Measurements from ENCODE around the gene FUBP1. TPM values are rescaled to one million over a fixed set of nuclear protein-coding genes. Genes with fewer than 3 reads are reported as not detected.
A peak's percentile ranks its signal among the peaks of the same experiment; 100 is the strongest.

The FUBP1 gene
- total and polyA plus RNA-seq, 2 donors (not counting 3 experiments of a cell fraction or from before 2014, with no cell fraction given) = 112 to 166 TPM

DNA sequence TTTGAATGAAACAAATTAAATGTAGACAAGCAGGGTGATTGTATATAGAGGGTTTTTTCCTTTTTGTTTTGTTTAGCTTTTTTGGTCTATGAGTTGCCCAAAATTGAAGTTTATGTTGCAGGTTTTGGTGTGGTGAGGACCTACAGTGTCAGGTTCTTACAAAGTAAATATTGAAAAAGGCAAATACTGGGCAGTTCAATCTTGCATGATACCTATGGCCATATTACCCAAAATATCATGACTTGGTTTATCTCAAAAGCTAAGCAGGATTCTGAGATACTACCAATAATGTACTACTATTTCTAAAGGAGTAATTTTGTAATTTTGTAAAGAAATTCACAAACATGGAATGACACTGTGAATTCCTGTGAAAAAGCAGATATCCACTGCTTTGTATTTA lies 27.6 kb upstream of the FUBP1 start:
- H2AFZ ChIP-seq (ENCODE audit: low read depth, low read length) = no peak overlapping the region
- ChIA-PET POLR2A (interaction anchor here (2.2 to 3.9 kb wide), 3 partner anchors 26 to 96 kb away, joined by 5 to 122 read pairs (median 43); partner anchors contain the start of gene FUBP1), CTCF (interaction anchor here (0.7 to 15.7 kb wide), 5 partner anchors 25 to 108 kb away, joined by 3 to 250 read pairs (median 16); no protein-coding TSS in a partner anchor)
- FAIRE-seq (no peak), DNase-seq (ENCODE audit: low read depth, low spot score) (peak; percentile 27)
- peaks cover 45% of the 10 kb centered on the region for H3K4me1 ChIP-seq (ENCODE audit: control insufficient read depth, extremely low read depth, insufficient read depth, low read length)
- no TSS peak for BruUV-seq (replicated peaks)
- H3K9me1 ChIP-seq (replicated peaks; ENCODE audit: control insufficient read depth, extremely low read depth, insufficient read depth, low read length) = peaks cover 3% of the 10 kb centered on the region
- no peaks in the 10 kb centered on the region for H3K27me3 ChIP-seq (ENCODE audit: control insufficient read depth in 2 of 2, insufficient read depth in 2 of 2, low read length in 2 of 2)
- peak overlapping the region; percentile 69 to 99 (median 98) for H3K4me3 ChIP-seq (replicated peaks in 1 of 3; ENCODE audit: insufficient read depth in 1 of 3, low read depth in 1 of 3, low read length in 3 of 3)
- dilution Hi-C loops (cut with MboI; ENCODE audit: extremely low pct_ligation_motif_present, low sequenced_read_pairs) (no loop called here), intact Hi-C loops (cut with micrococcal nuclease) (no loop called here)
- peaks cover 0 to 5% of the 10 kb centered on the region in 2 experiments for H3K36me3 ChIP-seq (ENCODE audit: control insufficient read depth in 2 of 2, extremely low read depth in 1 of 2, insufficient read depth in 2 of 2, low read length in 2 of 2)
- H3K79me2 ChIP-seq (ENCODE audit: control insufficient read depth, insufficient read depth, low read length) = peaks cover 70% of the 10 kb centered on the region
- H3K4me2 ChIP-seq (ENCODE audit: insufficient read depth, low read length) = peak overlapping the region; percentile 100
- peak overlapping the region; percentile 82 for H3K27ac ChIP-seq (ENCODE audit: insufficient read depth, low read depth, low read length)
- TF ChIP-seq EZH2 (IDR thresholded peaks at IDR 0.05; ENCODE audit: borderline replicate concordance, low read depth, low read length, severe bottlenecking) (no peak), JUN (IDR thresholded peaks at IDR 0.05; ENCODE audit: borderline replicate concordance, insufficient read depth, insufficient read length, low read depth) (no peak), GATA2 (IDR thresholded peaks at IDR 0.05; ENCODE audit: insufficient read depth, insufficient read length, low read depth, low read length) (no peak), FOS (IDR thresholded peaks at IDR 0.05; ENCODE audit: borderline replicate concordance, insufficient read depth, low read length) (no peak), POLR2AphosphoS5 (IDR thresholded peaks at IDR 0.05; ENCODE audit: insufficient read depth, low read depth, low read length) (no peak), MYC (IDR thresholded peaks at IDR 0.05; ENCODE audit: low read depth, low read length) (no peak), POLR2A (IDR thresholded peaks at IDR 0.05; ENCODE audit: low read depth, low read length) (no peak)
- TF ChIP-seq, protein P1, sequence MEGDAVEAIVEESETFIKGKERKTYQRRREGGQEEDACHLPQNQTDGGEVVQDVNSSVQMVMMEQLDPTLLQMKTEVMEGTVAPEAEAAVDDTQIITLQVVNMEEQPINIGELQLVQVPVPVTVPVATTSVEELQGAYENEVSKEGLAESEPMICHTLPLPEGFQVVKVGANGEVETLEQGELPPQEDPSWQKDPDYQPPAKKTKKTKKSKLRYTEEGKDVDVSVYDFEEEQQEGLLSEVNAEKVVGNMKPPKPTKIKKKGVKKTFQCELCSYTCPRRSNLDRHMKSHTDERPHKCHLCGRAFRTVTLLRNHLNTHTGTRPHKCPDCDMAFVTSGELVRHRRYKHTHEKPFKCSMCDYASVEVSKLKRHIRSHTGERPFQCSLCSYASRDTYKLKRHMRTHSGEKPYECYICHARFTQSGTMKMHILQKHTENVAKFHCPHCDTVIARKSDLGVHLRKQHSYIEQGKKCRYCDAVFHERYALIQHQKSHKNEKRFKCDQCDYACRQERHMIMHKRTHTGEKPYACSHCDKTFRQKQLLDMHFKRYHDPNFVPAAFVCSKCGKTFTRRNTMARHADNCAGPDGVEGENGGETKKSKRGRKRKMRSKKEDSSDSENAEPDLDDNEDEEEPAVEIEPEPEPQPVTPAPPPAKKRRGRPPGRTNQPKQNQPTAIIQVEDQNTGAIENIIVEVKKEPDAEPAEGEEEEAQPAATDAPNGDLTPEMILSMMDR (IDR thresholded peaks at IDR 0.05; ENCODE audit: extremely low read depth in 1 of 2, insufficient read depth in 1 of 2, low read depth in 1 of 2, low read length in 2 of 2) = no peak
- TF ChIP-seq, protein P2, sequence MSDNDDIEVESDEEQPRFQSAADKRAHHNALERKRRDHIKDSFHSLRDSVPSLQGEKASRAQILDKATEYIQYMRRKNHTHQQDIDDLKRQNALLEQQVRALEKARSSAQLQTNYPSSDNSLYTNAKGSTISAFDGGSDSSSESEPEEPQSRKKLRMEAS (IDR thresholded peaks at IDR 0.05; ENCODE audit: insufficient read depth, insufficient read length) = no peak
- H3K9me3 ChIP-seq (replicated peaks; ENCODE audit: control insufficient read depth, insufficient read depth, low read length) = no peaks in the 10 kb centered on the region
- H3K9ac ChIP-seq (replicated peaks; ENCODE audit: extremely low read depth, insufficient read depth, low read length) = peak overlapping the region; percentile 98
- H4K20me1 ChIP-seq (replicated peaks; ENCODE audit: control insufficient read depth, extremely low read depth, insufficient read depth, low read length) = peaks cover 5% of the 10 kb centered on the region
